ENCODE results near the gene TBC1D14. TPM values are rescaled to one million over a fixed set of nuclear protein-coding genes. Genes with fewer than 3 reads are reported as not detected.

The TBC1D14 gene
- total RNA-seq, 3 donors from 2014 or later (not counting 1 experiment from before 2014, with no cell fraction given), result 36.0 to 54.7 (median 53.2) TPM

DNA sequence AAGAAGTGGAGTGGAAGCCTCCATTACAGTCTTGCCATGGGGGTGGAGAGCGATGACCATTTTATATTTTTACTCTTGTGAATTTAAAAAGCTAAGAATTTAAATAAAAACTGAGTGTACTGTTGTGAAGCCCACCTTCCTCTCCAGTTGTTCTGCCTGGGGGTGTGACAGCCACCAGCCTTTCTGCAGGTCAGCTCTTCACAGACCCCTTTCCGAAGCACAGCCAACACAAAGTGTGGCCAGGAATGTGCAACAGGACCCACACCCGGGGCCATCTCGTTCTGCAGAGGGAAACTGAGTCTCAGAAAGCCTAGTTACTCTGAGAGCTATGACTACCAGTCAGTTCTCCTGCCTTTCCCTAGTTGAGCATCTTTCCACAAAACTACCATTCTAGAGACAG, 156.9 kb downstream of the TBC1D14 start:
- peak overlapping the region; percentile 92 to 94 for H3K27ac Mint-ChIP-seq
- ATAC-seq (no peak), DNase-seq (no peak)
- no peak for TF ChIP-seq CTCF (IDR thresholded peaks at IDR 0.05)
- Histone ChIP-seq H3K36me3 (ENCODE audit: control insufficient read depth, insufficient read depth, low read length) (peaks cover 28% of the 10 kb centered on the region), H3K9me3 (ENCODE audit: control insufficient read depth, insufficient read depth, low read length) (no peaks in the 10 kb centered on the region), H3K4me3 (ENCODE audit: low read length) (no peak overlapping the region), H3K4me1 (ENCODE audit: control insufficient read depth, insufficient read depth, low read length) (peaks cover 27% of the 10 kb centered on the region), H3K27ac (ENCODE audit: low read length) (no peak overlapping the region), H3K27me3 (ENCODE audit: control insufficient read depth, insufficient read depth, low read length) (no peaks in the 10 kb centered on the region)
- intact Hi-C loops (cut with micrococcal nuclease), result no loop called here
- H3K9me3 Mint-ChIP-seq, result no peaks in the 10 kb centered on the region
- peaks cover 27 to 44% of the 10 kb centered on the region in 2 donors for H3K4me1 Mint-ChIP-seq
- 90% methylated on average over 4 of the region's 4 CpGs for WGBS (ENCODE audit: insufficient coverage)
- peaks cover 2% of the 10 kb centered on the region for H3K36me3 Mint-ChIP-seq
- peaks cover 3 to 10% of the 10 kb centered on the region in 2 donors for H3K27me3 Mint-ChIP-seq (ENCODE audit: low read depth in 2 of 2)
- peak overlapping the region; percentile 97 for H3K4me3 Mint-ChIP-seq

DNA sequence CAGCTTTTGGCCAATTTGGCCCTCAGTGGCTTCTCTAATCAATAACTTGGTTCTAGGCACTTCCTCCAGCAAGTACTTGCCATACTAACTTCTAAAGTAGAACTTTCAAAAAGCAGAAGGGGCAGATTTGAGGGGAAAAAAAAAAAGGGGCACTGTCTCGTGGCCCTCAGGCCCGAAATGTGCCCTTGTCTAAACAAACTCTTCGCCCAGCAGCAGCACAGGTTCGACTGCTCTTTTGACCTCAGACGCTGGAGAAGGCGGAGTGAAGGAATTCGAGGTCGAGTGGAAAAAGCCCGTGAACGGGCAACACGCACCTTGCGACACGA, 157.5 kb downstream of the TBC1D14 start:
- no peaks in the 10 kb centered on the region for H3K36me3 Mint-ChIP-seq
- DNase-seq (no peak), ATAC-seq (no peak)
- H3K27me3 Mint-ChIP-seq (ENCODE audit: low read depth in 2 of 2), result peaks cover 3 to 10% of the 10 kb centered on the region in 2 donors
- peak overlapping the region; percentile 91 for H3K4me3 ChIP-seq (ENCODE audit: low read length)
- H3K9me3 Mint-ChIP-seq, result no peaks in the 10 kb centered on the region
- H3K27ac ChIP-seq (ENCODE audit: low read length), result peak overlapping the region; percentile 69
- peaks cover 27 to 44% of the 10 kb centered on the region in 2 donors for H3K4me1 Mint-ChIP-seq
- H3K27ac Mint-ChIP-seq, result peak overlapping the region; percentile 92 to 94
- H3K4me1 ChIP-seq (ENCODE audit: control insufficient read depth, insufficient read depth, low read length), result peaks cover 27% of the 10 kb centered on the region
- H3K36me3 ChIP-seq (ENCODE audit: control insufficient read depth, insufficient read depth, low read length), result peaks cover 22% of the 10 kb centered on the region
- peak overlapping the region; percentile 97 for H3K4me3 Mint-ChIP-seq
- 9% methylated on average over 13 of the region's 13 CpGs for WGBS (ENCODE audit: insufficient coverage)
- intact Hi-C loops (cut with micrococcal nuclease), result no loop called here
- H3K27me3 ChIP-seq (ENCODE audit: control insufficient read depth, insufficient read depth, low read length), result no peaks in the 10 kb centered on the region
- H3K9me3 ChIP-seq (ENCODE audit: control insufficient read depth, insufficient read depth, low read length), result no peaks in the 10 kb centered on the region
- no peak for TF ChIP-seq CTCF (IDR thresholded peaks at IDR 0.05)

DNA sequence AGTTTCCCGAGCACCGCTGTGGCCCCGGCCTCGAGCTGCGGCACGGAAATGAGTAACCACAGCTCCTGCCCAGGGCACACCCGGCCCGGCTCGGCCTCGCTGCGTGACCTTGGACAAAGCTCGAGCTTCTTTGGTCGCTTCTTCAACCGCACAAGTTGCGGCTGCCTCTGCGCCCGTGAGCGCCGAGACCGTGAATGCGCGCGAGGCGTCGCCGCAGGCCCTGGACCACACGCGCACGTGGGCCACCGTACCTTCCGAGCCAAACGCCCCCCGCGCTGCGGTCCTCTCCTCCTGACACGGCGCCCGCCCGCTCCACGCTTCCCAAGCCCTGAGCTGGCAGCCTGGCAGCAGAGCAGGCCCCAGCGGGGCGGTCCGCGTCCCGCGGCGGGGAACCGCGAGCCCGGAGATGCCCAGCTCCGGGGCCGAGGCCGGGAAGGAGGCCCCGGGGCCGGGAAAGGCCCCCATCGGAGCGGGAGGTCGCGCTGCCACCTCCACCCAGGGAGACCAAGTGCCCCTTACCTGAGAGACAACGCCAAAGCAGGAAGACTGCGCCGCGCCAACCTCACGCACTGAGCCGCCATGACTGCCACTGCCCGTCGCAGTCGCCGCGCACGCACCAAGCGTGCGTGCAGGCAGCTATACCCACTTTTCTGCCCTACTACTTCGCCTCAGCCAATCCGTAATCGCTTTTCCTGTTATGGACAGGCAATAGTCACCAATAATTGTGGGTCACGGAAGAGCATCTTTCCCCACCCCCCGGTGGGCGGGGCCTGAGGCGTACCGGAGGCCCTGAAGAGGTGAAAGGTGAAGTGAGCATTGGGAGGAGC, 158.0 kb downstream of the TBC1D14 start, which contains the start of gene GRPEL1:
Gene GRPEL1, minus strand, starts transcription at position 613 of the 827 bp plus-strand sequence. Its CDS starts 32 bp downstream, at position 581.
- intact Hi-C loops (cut with micrococcal nuclease), result loop anchor here (1.0 to 2.0 kb wide), 4 partner anchors 23 to 351 kb away; partner anchors contain the start of genes BLOC1S4 and KIAA0232
- Histone ChIP-seq H3K27me3 (ENCODE audit: control insufficient read depth, insufficient read depth, low read length) (no peaks in the 10 kb centered on the region), H3K4me3 (ENCODE audit: low read length) (peak within 1 kb of the TSS; percentile 91), H3K27ac (ENCODE audit: low read length) (peak within 1 kb of the TSS; percentile 78), H3K4me1 (ENCODE audit: control insufficient read depth, insufficient read depth, low read length) (peaks cover 27% of the 10 kb centered on the region), H3K9me3 (ENCODE audit: control insufficient read depth, insufficient read depth, low read length) (no peaks in the 10 kb centered on the region), H3K36me3 (ENCODE audit: control insufficient read depth, insufficient read depth, low read length) (peaks cover 18% of the 10 kb centered on the region)
- Mint-ChIP-seq H3K36me3 (no peaks in the 10 kb centered on the region), H3K27me3 (ENCODE audit: low read depth in 2 of 2) (peaks cover 3 to 10% of the 10 kb centered on the region in 2 donors), H3K9me3 (no peaks in the 10 kb centered on the region), H3K27ac (peak within 1 kb of the TSS; percentile 92 to 94), H3K4me3 (peak within 1 kb of the TSS; percentile 97), H3K4me1 (peaks cover 27 to 44% of the 10 kb centered on the region in 2 donors)
- ATAC-seq (peak; percentile 92 to 98 (median 93)), DNase-seq (peak; percentile 100)
- no peak for TF ChIP-seq CTCF (IDR thresholded peaks at IDR 0.05)
- WGBS (ENCODE audit: insufficient coverage), result under 1% methylated on average over 81 of the region's 81 CpGs

Data from natural killer cell (primary cell).